ENCODE data around the gene TMEM100. TPM values are rescaled to one million over a fixed set of nuclear protein-coding genes. Genes with fewer than 3 reads are reported as not detected.
A peak's percentile ranks its signal among the peaks of the same experiment; 100 is the strongest.

Gene TMEM100
- total and polyA plus RNA-seq, 2 donors (not counting 3 experiments of a cell fraction or from before 2014, with no cell fraction given): not detected

DNA sequence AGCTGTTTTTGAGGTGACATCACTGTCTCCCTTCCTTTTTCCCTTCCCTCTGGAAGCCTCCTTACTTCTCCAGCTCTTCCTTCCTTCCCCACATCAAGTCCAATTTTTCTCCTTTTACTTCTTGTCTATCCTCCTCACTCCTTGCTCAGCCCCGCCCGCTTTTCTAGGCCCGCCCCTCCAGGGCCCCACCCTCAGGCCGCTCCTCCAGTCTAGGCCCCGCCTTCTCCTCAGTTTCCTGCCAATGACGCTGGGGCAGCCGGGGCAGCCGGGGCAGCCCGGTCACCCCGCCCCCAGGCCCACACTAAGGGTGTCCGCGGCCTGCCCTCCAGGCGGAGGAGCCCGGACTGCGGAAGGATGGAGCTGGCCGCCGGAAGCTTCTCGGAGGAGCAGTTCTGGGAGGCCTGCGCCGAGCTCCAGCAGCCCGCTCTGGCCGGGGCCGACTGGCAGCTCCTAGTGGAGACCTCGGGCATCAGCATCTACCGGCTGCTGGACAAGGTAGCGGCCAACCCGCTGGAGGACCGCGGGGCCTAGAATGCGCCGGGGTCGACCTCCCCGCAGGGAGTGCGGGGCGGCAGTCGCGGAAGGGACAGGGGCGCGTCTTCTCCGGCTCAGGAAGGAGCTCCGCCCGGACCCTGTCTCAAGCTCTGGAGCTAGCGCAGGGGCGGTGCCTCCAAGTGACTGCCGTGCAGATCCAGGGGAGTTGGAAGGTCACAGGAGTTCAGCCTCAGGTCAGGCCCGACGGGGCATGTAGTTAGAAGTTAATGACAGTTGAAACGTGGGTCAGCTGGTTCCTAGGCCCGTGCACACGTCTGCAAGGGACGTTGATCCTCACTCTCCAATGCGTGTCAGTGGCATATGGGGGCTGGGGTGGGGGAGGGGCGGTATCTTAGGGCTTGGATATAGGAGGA is 28.3 kb upstream of the TMEM100 start, which contains the start of gene PCTP:
TSS of gene PCTP (plus strand) at position 302 of the 908 bp plus-strand sequence. CDS start at position 355, 53 bp downstream.
- Histone ChIP-seq H3K9me1 (replicated peaks; ENCODE audit: control insufficient read depth, extremely low read depth, insufficient read depth, low read length) (no peaks in the 10 kb centered on the region), H3K4me1 (ENCODE audit: control insufficient read depth, extremely low read depth, insufficient read depth, low read length) (peaks cover 5% of the 10 kb centered on the region), H3K9me3 (replicated peaks; ENCODE audit: control insufficient read depth, insufficient read depth, low read length) (no peaks in the 10 kb centered on the region), H2AFZ (ENCODE audit: low read depth, low read length) (peak within 1 kb of the TSS; percentile 86), H3K4me2 (ENCODE audit: insufficient read depth, low read length) (peak within 1 kb of the TSS; percentile 89), H3K79me2 (ENCODE audit: control insufficient read depth, insufficient read depth, low read length) (peaks cover 11% of the 10 kb centered on the region), H3K27me3 (ENCODE audit: control insufficient read depth in 2 of 2, insufficient read depth in 2 of 2, low read length in 2 of 2) (no peaks in the 10 kb centered on the region), H3K27ac (ENCODE audit: insufficient read depth, low read depth, low read length) (peak within 1 kb of the TSS; percentile 47), H3K36me3 (ENCODE audit: control insufficient read depth in 2 of 2, extremely low read depth in 1 of 2, insufficient read depth in 2 of 2, low read length in 2 of 2) (no peaks in the 10 kb centered on the region), H3K4me3 (replicated peaks in 1 of 3; ENCODE audit: insufficient read depth in 1 of 3, low read depth in 1 of 3, low read length in 3 of 3) (peak within 1 kb of the TSS; percentile 55 to 75 (median 69)), H4K20me1 (replicated peaks; ENCODE audit: control insufficient read depth, extremely low read depth, insufficient read depth, low read length) (no peaks in the 10 kb centered on the region), H3K9ac (replicated peaks; ENCODE audit: extremely low read depth, insufficient read depth, low read length) (peak within 1 kb of the TSS; percentile 53)
- CTCF ChIA-PET: interaction anchor here (0.6 to 2.0 kb wide), 18 partner anchors 9 to 965 kb away, joined by 3 to 14 read pairs (median 6); partner anchors contain the start of gene TMEM100
- FAIRE-seq (peak; percentile 63), DNase-seq (ENCODE audit: low read depth, low spot score) (peak; percentile 88)
- dilution Hi-C loops (cut with MboI; ENCODE audit: extremely low pct_ligation_motif_present, low sequenced_read_pairs) (no loop called here), intact Hi-C loops (cut with micrococcal nuclease) (loop anchor here (1.0 to 5.0 kb wide), 4 partner anchors 13 to 1086 kb away; partner anchors contain the start of gene MMD)
- no peak for TF ChIP-seq GATA2 (IDR thresholded peaks at IDR 0.05; ENCODE audit: insufficient read depth, insufficient read length, low read depth, low read length)
- peak; percentile 37 to 72 for TF ChIP-seq CTCF (IDR thresholded peaks at IDR 0.05; ENCODE audit: extremely low read depth in 1 of 2, insufficient read depth in 1 of 2, low read depth in 1 of 2, low read length in 2 of 2)
- TF ChIP-seq MYC (IDR thresholded peaks at IDR 0.05; ENCODE audit: low read depth, low read length): no peak
- TF ChIP-seq POLR2A (IDR thresholded peaks at IDR 0.05; ENCODE audit: low read depth, low read length): peak; percentile 36
- TF ChIP-seq EZH2 (IDR thresholded peaks at IDR 0.05; ENCODE audit: borderline replicate concordance, low read depth, low read length, severe bottlenecking): no peak
- peak; percentile 85 for TF ChIP-seq POLR2AphosphoS5 (IDR thresholded peaks at IDR 0.05; ENCODE audit: insufficient read depth, low read depth, low read length)
- TF ChIP-seq MAX (IDR thresholded peaks at IDR 0.05; ENCODE audit: insufficient read depth, insufficient read length): no peak
- TF ChIP-seq JUN (IDR thresholded peaks at IDR 0.05; ENCODE audit: borderline replicate concordance, insufficient read depth, insufficient read length, low read depth): no peak
- TF ChIP-seq FOS (IDR thresholded peaks at IDR 0.05; ENCODE audit: borderline replicate concordance, insufficient read depth, low read length): peak; percentile 27
- no TSS peak for BruUV-seq (replicated peaks)
- POLR2A ChIA-PET: interaction anchor here (1.2 kb wide), 1 partner anchor 10 kb away, joined by 4 read pairs; no protein-coding TSS in a partner anchor

Measured in endothelial cell of umbilical vein (primary cell).